BE2C (cell line): ENCODE measurements around the gene C5orf15.

Experiments used
- DNase-seq: peaks from one replicate; pipeline ENCODE4 v3.0.0-alpha.2; 2020
- H3K27me3 ChIP-seq: fragments of 250-450 bp; sonication (Bioruptor Pico); 2 replicates; pipeline ENCODE4 v1.5.1; 2020; ENCODE audit warnings: mild to moderate bottlenecking
- H3K36me3 ChIP-seq: fragments of 250-450 bp; sonication (Bioruptor Pico); 2 replicates; pipeline ENCODE4 v1.5.1; 2020; ENCODE audit warnings: mild to moderate bottlenecking
- H3K4me1 ChIP-seq: fragments of 250-450 bp; sonication (Bioruptor Pico); 2 replicates; pipeline ENCODE4 v1.5.1; 2020
- H3K4me3 ChIP-seq: 2 replicates; pipeline ENCODE4 v1.5.1; 2011; ENCODE audit warnings: low read depth, low read length
- H3K9me3 ChIP-seq: fragments of 250-450 bp; sonication (Bioruptor Pico); 2 replicates; pipeline ENCODE4 v1.5.1; 2020
- TF ChIP-seq, protein P1 (sequence below): IDR thresholded peaks from 2 replicates; pipeline ENCODE4 v1.5.1; 2012; ENCODE audit warnings: mild to moderate bottlenecking, low read depth, low read length

Gene C5orf15

GRCh38 chr5:133924221-133924920 lies 44.1 kb downstream of the C5orf15 start:
- TF ChIP-seq, protein P1, sequence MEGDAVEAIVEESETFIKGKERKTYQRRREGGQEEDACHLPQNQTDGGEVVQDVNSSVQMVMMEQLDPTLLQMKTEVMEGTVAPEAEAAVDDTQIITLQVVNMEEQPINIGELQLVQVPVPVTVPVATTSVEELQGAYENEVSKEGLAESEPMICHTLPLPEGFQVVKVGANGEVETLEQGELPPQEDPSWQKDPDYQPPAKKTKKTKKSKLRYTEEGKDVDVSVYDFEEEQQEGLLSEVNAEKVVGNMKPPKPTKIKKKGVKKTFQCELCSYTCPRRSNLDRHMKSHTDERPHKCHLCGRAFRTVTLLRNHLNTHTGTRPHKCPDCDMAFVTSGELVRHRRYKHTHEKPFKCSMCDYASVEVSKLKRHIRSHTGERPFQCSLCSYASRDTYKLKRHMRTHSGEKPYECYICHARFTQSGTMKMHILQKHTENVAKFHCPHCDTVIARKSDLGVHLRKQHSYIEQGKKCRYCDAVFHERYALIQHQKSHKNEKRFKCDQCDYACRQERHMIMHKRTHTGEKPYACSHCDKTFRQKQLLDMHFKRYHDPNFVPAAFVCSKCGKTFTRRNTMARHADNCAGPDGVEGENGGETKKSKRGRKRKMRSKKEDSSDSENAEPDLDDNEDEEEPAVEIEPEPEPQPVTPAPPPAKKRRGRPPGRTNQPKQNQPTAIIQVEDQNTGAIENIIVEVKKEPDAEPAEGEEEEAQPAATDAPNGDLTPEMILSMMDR, result 0 out of 2 replicates have a peak, but pooled peaks have one; percentile 6
- Histone ChIP-seq H3K36me3 (no peaks in the 10 kb centered on the region), H3K4me3 (no peak overlapping the region), H3K9me3 (no peaks in the 10 kb centered on the region), H3K4me1 (peaks cover 41% of the 10 kb centered on the region), H3K27me3 (no peaks in the 10 kb centered on the region)
- peak; percentile 62 for DNase-seq

- TF ChIP-seq, protein P1, result no peak
- Histone ChIP-seq H3K27me3 (no peaks in the 10 kb centered on the region), H3K9me3 (no peaks in the 10 kb centered on the region), H3K36me3 (no peaks in the 10 kb centered on the region), H3K4me3 (no peak overlapping the region), H3K4me1 (peaks cover 56% of the 10 kb centered on the region)
- DNase-seq, result peak; percentile 65
Measured at GRCh38 chr5:133921979-133922378, 46.4 kb downstream of the C5orf15 start.

DNA sequence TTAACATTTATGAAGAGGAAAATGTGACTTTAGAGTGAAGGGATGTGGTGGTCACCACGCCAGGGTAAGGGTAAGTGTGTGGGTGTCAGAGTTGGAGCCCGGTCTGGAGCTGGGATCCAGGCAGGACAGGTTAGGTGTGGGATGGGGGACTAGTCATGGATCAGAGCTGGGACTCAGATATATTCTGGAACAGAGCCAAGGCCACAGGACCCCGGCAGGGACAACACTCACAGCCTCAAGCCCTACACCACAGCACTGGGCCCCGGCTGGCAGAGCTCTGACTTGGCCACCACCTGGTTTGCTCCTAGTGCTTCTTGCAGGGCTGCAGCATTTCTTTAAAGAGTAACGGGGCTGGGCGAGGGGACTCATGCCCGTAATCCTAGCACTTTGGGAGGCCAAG lies 47.4 kb downstream of the C5orf15 start:
- Histone ChIP-seq H3K9me3 (no peaks in the 10 kb centered on the region), H3K27me3 (no peaks in the 10 kb centered on the region), H3K4me1 (peaks cover 47% of the 10 kb centered on the region), H3K4me3 (no peak overlapping the region), H3K36me3 (no peaks in the 10 kb centered on the region)
- DNase-seq, result no peak
- TF ChIP-seq, protein P1, result no peak

DNA sequence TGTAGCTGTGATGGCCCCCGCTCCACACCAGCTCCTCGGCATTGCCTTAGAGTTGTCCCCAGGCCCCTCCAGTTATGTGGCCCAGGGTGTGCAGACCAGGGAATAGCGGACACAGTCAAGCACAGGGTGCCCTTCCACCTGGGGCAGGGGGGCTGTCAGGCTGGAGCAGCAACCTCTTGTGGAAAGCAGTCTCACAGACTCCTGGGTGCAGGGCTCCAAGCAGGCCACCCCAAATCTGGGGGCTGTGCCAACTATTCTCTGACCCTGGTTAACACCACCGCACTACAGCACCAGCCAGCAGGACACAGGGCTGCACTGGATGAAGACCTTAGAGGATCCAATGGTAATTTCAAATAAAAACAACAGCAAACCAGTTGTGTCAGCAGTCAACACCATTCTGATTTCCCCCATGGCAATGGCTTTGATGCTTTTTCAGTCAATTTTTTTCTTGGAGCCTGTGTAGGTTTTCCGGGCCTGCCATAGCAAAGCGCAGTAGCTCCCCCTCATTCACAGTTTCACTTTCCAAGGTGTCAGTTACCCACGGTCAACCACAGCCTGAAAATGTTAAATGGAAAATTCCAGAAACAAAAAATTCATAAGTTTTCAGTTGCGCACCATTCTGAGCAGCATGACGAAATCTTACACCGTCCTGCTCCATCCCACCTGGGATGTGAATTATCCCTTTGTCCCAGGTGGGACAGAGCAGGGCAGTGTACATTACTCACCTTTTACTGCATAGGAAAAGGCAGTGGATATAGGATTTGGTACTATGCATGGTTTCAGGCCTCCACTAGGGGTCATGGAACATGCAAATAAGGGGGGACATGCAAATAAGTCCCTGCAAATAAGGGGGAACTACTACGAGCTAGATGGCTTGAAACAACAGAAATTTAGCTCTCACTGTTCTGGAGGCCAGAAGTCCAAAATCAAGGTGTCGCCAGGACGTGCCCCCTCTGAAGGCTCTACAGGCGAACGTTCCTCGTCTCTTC lies 49.0 kb downstream of the C5orf15 start:
- no peak overlapping the region for H3K4me3 ChIP-seq
- no peaks in the 10 kb centered on the region for H3K27me3 ChIP-seq
- H3K4me1 ChIP-seq, result peaks cover 38% of the 10 kb centered on the region
- H3K9me3 ChIP-seq, result no peaks in the 10 kb centered on the region
- DNase-seq, result no peak
- H3K36me3 ChIP-seq, result no peaks in the 10 kb centered on the region
- TF ChIP-seq, protein P1, result peak; percentile 29

DNA sequence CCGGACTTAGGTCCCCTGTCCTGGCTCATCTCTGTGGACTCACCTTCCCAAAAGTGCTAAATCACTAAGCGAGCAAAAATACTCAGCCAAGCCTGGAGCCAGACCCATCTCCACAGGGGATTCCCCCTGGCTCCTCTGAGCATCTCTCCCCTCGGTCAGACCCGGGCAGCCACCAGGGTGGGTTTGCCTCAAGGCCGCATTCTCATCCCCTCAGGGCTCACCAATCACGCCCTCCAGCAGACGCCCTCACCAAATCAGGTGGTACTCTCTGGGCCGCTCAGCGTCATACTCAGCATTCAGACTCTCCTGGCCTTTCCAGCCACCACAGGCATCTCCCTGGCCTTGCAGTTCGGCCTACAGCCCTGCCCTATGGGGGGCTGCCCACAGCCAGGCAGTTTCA lies 49.7 kb downstream of the C5orf15 start:
- TF ChIP-seq, protein P1, result no peak
- H3K9me3 ChIP-seq, result no peaks in the 10 kb centered on the region
- H3K4me1 ChIP-seq, result peaks cover 38% of the 10 kb centered on the region
- no peak for DNase-seq
- H3K27me3 ChIP-seq, result no peaks in the 10 kb centered on the region
- no peak overlapping the region for H3K4me3 ChIP-seq
- H3K36me3 ChIP-seq, result no peaks in the 10 kb centered on the region
